Adipose tissue (tissue), 3 donors: ENCODE results near the gene ZNF618. TPM values are rescaled to one million over a fixed set of nuclear protein-coding genes. Genes with fewer than 3 reads are reported as not detected.
"Not testable (repeated sequence)": the region's sequence is repeated elsewhere in the genome, so short reads cannot be mapped to it uniquely, and the experiment has no call there.

Experiments
- H3K27ac ChIP-seq: one replicate; pipeline ENCODE4 v1.5.1; 2013; ENCODE audit warnings: low read depth, low read length
- WGBS, 3 donors: extraction: QIAGEN DNeasy Blood & Tissue Kit; methylation state at CpG; one replicate each; pipeline ENCODE4 v1.1.7; 2013; 5-methylcytosine and 5-hydroxymethylcytosine counted together
- polyA plus RNA-seq, 3 donors: library from polyadenylated mRNA; stranded (reverse); fragments of 200-250 nt; gene quantifications; one replicate each; pipeline ENCODE4 v1.2.3, GENCODE V29; 2013
- donor health status: healthy with polysubstance abuse.
- donor health status: Bipolar disorder and iron deficiency.
- donor health status: healthy.

ZNF618 gene
- polyA plus RNA-seq, 3 donors = 2.6 to 3.9 (median 2.6) TPM

- WGBS, 3 donors = 63 to 71% (median 67%) methylated on average over 14 of the region's 14 CpGs
Observed at GRCh38 chr9:114072184-114073140, 196.4 kb downstream of the ZNF618 start.

GRCh38 chr9:114075602-114076001 lies 199.5 kb downstream of the ZNF618 start:
- no peak overlapping the region for H3K27ac ChIP-seq
- 70 to 89% (median 73%) methylated on average over 4 of the region's 4 CpGs for WGBS, 3 donors

More at GRCh38 chr9:114072184-114073140, 196.4 kb downstream of the ZNF618 start:
- no peak overlapping the region for H3K27ac ChIP-seq

GRCh38 chr9:114076237-114077161 lies 200.4 kb downstream of the ZNF618 start:
- 67 to 94% (median 77%) methylated on average over 14 of the region's 14 CpGs for WGBS, 3 donors
- H3K27ac ChIP-seq = no peak overlapping the region

- no peak overlapping the region for H3K27ac ChIP-seq
- 58 to 77% (median 63%) methylated on average over 7 of the region's 7 CpGs for WGBS, 3 donors
Observed at GRCh38 chr9:114077162-114077837, 201.2 kb downstream of the ZNF618 start.

GRCh38 chr9:114078021-114078780 lies 202.1 kb downstream of the ZNF618 start, which contains the start of gene AMBP:
TSS of gene AMBP (minus strand) at chr9:114078300. CDS start at chr9:114078209, 91 bp downstream.
- WGBS, 3 donors = 31 to 63% (median 56%) methylated on average over 16 of the region's 16 CpGs
- no peak within 1 kb of the TSS for H3K27ac ChIP-seq

- 58 to 80% (median 77%) methylated on average over 7 of the region's 7 CpGs for WGBS, 3 donors
- H3K27ac ChIP-seq = no peak overlapping the region
Observed at GRCh38 chr9:114078781-114079156, 202.7 kb downstream of the ZNF618 start.

- WGBS, 3 donors = 73 to 91% (median 87%) methylated on average over 5 of the region's 5 CpGs
- no peak overlapping the region for H3K27ac ChIP-seq
Observed at GRCh38 chr9:114080195-114080772, 204.2 kb downstream of the ZNF618 start.

- no peak overlapping the region for H3K27ac ChIP-seq
- 29 to 92% (median 90%) methylated on average over 7 of the region's 7 CpGs for WGBS, 3 donors
Observed at GRCh38 chr9:114080773-114081440, 204.8 kb downstream of the ZNF618 start.

GRCh38 chr9:114081441-114082016 lies 205.4 kb downstream of the ZNF618 start:
- H3K27ac ChIP-seq = no peak overlapping the region
- WGBS, 3 donors = 28 to 87% (median 79%) methylated on average over 6 of the region's 6 CpGs

- no peak overlapping the region for H3K27ac ChIP-seq
- WGBS, 3 donors = 25 to 52% (median 50%) methylated on average over 10 of the region's 10 CpGs
Observed at GRCh38 chr9:114082017-114082762, 206.1 kb downstream of the ZNF618 start.

GRCh38 chr9:114082763-114083412 lies 206.8 kb downstream of the ZNF618 start:
- 39 to 56% (median 53%) methylated on average over 13 of the region's 13 CpGs for WGBS, 3 donors

GRCh38 chr9:114083666-114084065 lies 207.6 kb downstream of the ZNF618 start:
- WGBS, 3 donors = 84 to 92% (median 87%) methylated on average over 6 of the region's 6 CpGs
- H3K27ac ChIP-seq = no peak overlapping the region

More at GRCh38 chr9:114082763-114083412, 206.8 kb downstream of the ZNF618 start:
- H3K27ac ChIP-seq = not testable (repeated sequence)

GRCh38 chr9:114084282-114085073 lies 208.4 kb downstream of the ZNF618 start:
- no peak overlapping the region for H3K27ac ChIP-seq
- 64 to 74% (median 67%) methylated on average over 11 of the region's 11 CpGs for WGBS, 3 donors

- H3K27ac ChIP-seq = no peak overlapping the region
- WGBS, 3 donors = 84 to 94% (median 84%) methylated on average over 9 of the region's 9 CpGs
Observed at GRCh38 chr9:114085387-114085789, 209.3 kb downstream of the ZNF618 start.

GRCh38 chr9:114086009-114086408 lies 209.9 kb downstream of the ZNF618 start:
- H3K27ac ChIP-seq = no peak overlapping the region
- WGBS, 3 donors = 88 to 90% (median 88%) methylated on average over 6 of the region's 6 CpGs
